Effector memory CD8-positive, alpha-beta T cell (primary cell): ENCODE data around the gene LMO7.
"Not testable (repeated sequence)": the region's sequence is repeated elsewhere in the genome, so short reads cannot be mapped to it uniquely, and the experiment has no call there.

Experiments used
- ATAC-seq: fragments of 150-1000 bp; cut with Tn5 transposase; replicated peaks from 2 replicates; pipeline ENCODE4 v1.10.0; 2021; ENCODE audit warnings: mild to moderate bottlenecking, moderate library complexity
- DNase-seq, 3 experiments: peaks; one replicate each; pipeline ENCODE4 v3.0.0; 2021
- H3K27ac Mint-ChIP-seq, 2 donors: one replicate each; pipeline ENCODE4 v1.8.0; 2022; ENCODE audit warnings: mild to moderate bottlenecking in 2 of 2, mixed read lengths in 2 of 2, moderate library complexity in 2 of 2
- H3K27me3 Mint-ChIP-seq, 2 donors: one replicate each; pipeline ENCODE4 v1.8.0; 2022; ENCODE audit warnings: mixed read lengths in 2 of 2
- H3K36me3 Mint-ChIP-seq: one replicate; pipeline ENCODE4 v1.8.0; 2022; ENCODE audit warnings: mild to moderate bottlenecking, moderate library complexity, mixed read lengths; ENCODE audit not compliant: insufficient read depth
- H3K4me1 Mint-ChIP-seq, 2 donors: one replicate each; pipeline ENCODE4 v1.8.0; 2022; ENCODE audit warnings: low read depth in 2 of 2, mixed read lengths in 2 of 2
- H3K4me3 Mint-ChIP-seq, 2 donors: one replicate each; pipeline ENCODE4 v1.8.0; 2022; ENCODE audit warnings: mild to moderate bottlenecking in 2 of 2, mixed read lengths in 2 of 2, moderate library complexity in 2 of 2
- H3K9me3 Mint-ChIP-seq, 2 donors: one replicate each; pipeline ENCODE4 v1.8.0; 2022; ENCODE audit warnings: mixed read lengths in 2 of 2

LMO7 gene

DNA sequence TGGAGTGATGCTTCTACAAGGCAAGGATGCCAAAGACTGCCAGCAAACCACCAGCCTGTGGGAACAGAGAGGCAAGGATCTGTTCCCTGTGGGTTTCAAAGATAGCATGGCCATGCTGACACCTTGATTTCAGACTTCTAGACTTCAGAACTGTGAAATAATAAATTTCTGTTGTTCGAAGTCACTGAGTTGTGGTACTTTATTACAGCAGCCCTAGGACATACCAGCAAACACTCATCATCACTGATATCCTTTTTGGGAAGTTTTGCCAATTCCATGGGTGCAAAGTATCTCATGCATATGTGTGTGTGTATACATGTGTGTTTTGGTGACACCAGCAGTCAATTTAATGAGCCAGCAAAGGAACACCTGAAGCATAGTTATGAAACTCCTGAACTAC, 21.0 kb downstream of the LMO7 start:
- no peaks in the 10 kb centered on the region for H3K4me1 Mint-ChIP-seq
- no peak overlapping the region for H3K27ac Mint-ChIP-seq
- H3K4me3 Mint-ChIP-seq: no peak overlapping the region
- H3K9me3 Mint-ChIP-seq: no peaks in the 10 kb centered on the region
- H3K36me3 Mint-ChIP-seq: no peaks in the 10 kb centered on the region
- no peaks in the 10 kb centered on the region for H3K27me3 Mint-ChIP-seq
- DNase-seq (no peak), ATAC-seq (no peak)

DNA sequence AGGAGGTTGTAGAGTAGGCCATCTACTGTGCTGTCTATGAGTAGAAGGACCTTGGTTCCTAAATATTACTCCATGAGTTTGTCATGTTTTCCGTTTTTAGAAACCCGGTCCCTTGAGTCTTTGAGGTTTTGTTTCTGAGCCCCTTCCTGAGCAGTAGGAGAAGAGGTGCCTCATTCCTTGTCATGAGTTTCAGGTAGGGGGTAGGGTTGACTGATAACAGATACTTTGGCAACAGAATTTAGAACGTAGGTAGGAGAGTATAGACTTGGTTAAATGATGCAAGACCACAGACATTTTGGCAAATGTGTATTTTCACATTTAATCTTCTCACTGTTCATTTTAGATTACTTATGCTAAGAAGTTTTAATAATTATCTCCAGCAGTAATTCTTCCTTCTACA, 24.6 kb downstream of the LMO7 start:
- Mint-ChIP-seq H3K4me1 (no peaks in the 10 kb centered on the region), H3K36me3 (no peaks in the 10 kb centered on the region), H3K27ac (no peak overlapping the region), H3K4me3 (no peak overlapping the region), H3K9me3 (no peaks in the 10 kb centered on the region), H3K27me3 (no peaks in the 10 kb centered on the region)
- no peak for DNase-seq
- ATAC-seq: no peak

DNA sequence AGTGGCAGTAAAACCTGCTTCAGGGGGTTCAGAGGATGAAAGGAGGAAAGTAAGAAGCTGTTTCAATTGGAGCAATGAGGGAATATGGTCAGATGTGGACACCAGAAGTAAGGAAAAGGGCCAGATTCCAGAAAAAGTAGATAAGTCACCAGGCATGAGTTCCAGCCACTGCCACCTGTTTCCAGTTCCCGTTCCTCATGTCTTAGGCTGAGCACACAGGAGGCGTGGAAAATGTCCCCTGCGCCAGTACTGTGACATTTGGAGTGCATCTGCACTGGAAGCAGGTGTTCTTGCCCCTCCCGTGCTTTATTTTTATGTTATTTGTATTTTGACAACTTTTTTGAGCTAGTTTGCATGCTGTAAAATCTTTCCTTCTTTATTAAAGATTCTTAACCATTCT, 25.3 kb downstream of the LMO7 start:
- H3K36me3 Mint-ChIP-seq: no peaks in the 10 kb centered on the region
- no peak for ATAC-seq
- no peak for DNase-seq
- no peak overlapping the region for H3K4me3 Mint-ChIP-seq
- H3K9me3 Mint-ChIP-seq: no peaks in the 10 kb centered on the region
- no peaks in the 10 kb centered on the region for H3K27me3 Mint-ChIP-seq
- H3K27ac Mint-ChIP-seq: no peak overlapping the region
- no peaks in the 10 kb centered on the region for H3K4me1 Mint-ChIP-seq

DNA sequence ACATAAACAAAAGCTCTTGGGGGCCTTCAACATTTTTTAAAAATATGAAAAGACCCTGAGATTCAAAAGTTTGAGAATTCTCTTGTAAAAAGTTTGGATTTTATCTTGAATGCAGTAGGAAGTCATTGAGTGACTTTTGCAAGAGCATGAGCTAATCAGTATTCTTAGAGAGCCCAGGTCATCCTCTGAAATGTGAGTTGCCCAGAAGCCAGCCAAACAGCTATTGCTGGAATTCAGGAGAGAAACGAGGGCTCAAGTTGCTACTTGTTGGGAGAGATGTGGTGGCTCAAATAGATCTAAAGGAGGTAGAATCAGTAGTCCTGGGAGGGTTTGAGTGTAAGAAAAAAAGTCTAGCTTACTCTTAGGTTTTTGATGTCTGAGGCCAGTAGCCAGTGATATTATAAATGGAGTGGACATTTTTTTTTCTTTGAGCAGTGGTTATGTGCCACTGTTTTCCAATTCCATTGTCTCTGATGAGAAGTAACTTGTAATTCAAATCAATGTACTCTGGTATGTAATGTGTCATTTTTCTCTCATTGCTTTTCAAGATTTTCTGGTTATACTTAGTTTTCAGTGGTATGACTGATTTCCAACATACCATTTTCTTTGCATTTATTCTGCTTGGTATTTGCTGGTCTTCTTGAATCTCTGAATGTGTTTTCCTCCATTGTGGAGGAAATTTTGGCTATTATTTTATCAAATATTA, 30.7 kb downstream of the LMO7 start:
- no peak overlapping the region for H3K4me3 Mint-ChIP-seq
- no peak for ATAC-seq

DNA sequence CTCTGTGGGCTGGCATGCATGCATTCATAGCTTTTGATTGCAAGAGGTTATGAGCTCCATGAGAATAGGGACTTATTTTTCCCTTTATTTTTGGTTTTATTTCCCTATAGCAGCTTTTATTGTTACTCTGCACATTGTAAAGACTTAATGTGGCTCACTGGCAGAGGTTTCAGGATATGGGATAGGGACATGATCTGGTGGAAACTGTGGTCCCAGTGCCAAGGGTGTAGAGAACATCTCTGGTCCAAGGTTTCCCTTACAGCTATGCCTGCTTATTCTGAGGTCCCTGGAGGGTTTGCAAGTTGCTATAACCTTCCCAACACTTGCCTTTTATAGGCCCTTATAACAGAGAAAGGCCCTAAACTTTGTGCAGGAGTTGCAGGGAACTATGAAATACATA, 33.6 kb downstream of the LMO7 start:
- Mint-ChIP-seq H3K4me3 (no peak overlapping the region), H3K4me1 (no peaks in the 10 kb centered on the region), H3K27ac (no peak overlapping the region), H3K36me3 (no peaks in the 10 kb centered on the region), H3K27me3 (no peaks in the 10 kb centered on the region), H3K9me3 (no peaks in the 10 kb centered on the region)
- ATAC-seq (no peak), DNase-seq (no peak)

More for the DNA sequence above, 30.7 kb downstream of the LMO7 start:
- Mint-ChIP-seq H3K4me1 (no peaks in the 10 kb centered on the region), H3K36me3 (no peaks in the 10 kb centered on the region), H3K9me3 (no peaks in the 10 kb centered on the region), H3K27ac (no peak overlapping the region), H3K27me3 (no peaks in the 10 kb centered on the region)
- DNase-seq: no peak

DNA sequence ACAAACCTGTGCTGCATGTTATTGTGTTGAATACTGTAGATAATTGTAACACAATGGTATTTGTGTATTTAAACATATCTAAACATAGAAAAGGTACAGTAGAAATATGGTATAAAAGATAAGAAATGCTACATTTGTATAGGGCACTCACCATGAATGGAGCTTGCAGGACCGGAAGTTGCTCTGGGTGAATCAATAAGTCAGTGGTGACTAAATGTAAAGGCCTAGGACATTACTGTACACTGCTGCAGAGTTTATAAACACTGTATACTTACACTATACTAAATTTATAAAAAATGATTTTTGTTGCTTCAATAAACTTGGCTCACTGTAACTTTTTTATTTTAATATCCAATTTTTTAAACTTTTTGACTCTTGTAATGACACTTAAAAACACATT, 34.4 kb downstream of the LMO7 start:
- no peaks in the 10 kb centered on the region for H3K4me1 Mint-ChIP-seq
- H3K4me3 Mint-ChIP-seq: no peak overlapping the region
- H3K9me3 Mint-ChIP-seq: no peaks in the 10 kb centered on the region

DNA sequence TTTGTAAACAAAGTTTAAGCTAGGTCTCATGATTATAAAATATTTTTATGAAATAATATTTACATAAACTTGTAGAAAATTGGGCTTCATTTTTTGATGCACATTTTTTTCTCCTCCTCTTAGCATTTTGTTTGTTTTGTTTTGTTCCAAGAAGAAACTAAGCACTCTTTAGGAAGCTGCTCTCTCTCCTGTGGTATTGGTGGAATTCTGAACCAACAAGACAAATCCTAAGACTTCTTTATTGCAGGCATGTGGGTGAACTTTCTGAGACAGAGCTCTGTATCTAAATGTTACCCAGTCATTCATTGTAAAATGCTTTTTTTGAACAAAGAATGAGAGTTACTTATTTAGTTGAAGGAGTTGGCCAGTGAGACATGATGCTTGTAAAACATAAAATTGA, 39.3 kb downstream of the LMO7 start:
- DNase-seq: no peak

More for the DNA sequence above, 34.4 kb downstream of the LMO7 start:
- Mint-ChIP-seq H3K27ac (no peak overlapping the region), H3K27me3 (no peaks in the 10 kb centered on the region), H3K36me3 (no peaks in the 10 kb centered on the region)
- ATAC-seq (no peak), DNase-seq (no peak)

DNA sequence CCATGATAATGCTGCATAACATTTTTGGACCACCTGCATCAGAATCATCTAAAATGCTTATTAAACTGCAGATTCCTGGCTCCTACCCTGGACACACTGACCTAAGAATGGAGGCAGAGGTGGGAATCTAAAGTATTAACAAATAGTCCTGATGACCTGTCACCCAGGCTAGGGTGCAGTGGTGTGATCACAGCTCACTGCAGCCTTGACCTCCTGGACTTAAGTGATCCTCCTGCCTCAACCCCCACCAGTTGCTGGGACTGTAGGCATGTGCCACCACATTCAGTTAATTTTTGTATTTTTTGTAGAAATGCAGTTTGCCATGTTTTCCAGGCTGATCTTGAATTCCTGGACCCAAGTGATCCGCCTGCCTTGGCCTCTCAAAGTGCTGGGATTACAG, 43.3 kb downstream of the LMO7 start:
- ATAC-seq (no peak), DNase-seq (no peak)
- no peaks in the 10 kb centered on the region for H3K27me3 Mint-ChIP-seq
- H3K27ac Mint-ChIP-seq: no peak overlapping the region
- H3K9me3 Mint-ChIP-seq: no peaks in the 10 kb centered on the region
- no peaks in the 10 kb centered on the region for H3K36me3 Mint-ChIP-seq
- no peak overlapping the region for H3K4me3 Mint-ChIP-seq
- no peaks in the 10 kb centered on the region for H3K4me1 Mint-ChIP-seq

More for the DNA sequence above, 39.3 kb downstream of the LMO7 start:
- Mint-ChIP-seq H3K4me1 (no peaks in the 10 kb centered on the region), H3K27ac (no peak overlapping the region), H3K27me3 (no peaks in the 10 kb centered on the region), H3K9me3 (no peaks in the 10 kb centered on the region), H3K36me3 (no peaks in the 10 kb centered on the region), H3K4me3 (no peak overlapping the region)
- ATAC-seq: no peak

DNA sequence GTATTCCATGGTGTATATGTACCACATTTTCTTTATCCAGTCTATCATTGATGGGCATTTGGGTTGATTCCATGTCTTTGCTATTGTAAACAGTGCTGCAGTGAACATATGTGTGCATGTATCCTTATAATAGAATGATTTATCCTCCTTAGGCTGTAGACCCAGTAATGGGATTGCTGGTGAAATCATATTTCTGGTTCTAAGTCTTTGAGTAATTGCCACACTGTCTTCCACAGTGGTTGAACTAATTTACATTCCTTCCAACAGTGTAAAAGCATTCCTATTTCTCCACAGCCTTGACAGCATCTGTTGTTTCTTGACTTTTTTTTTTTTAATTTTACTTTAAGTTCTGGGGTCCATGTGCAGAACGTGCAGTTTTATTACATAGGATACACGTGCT, 44.1 kb downstream of the LMO7 start:
- not testable (repeated sequence) for H3K27ac Mint-ChIP-seq, H3K27me3 Mint-ChIP-seq, H3K4me3 Mint-ChIP-seq, ATAC-seq, H3K36me3 Mint-ChIP-seq, DNase-seq, H3K4me1 Mint-ChIP-seq, H3K9me3 Mint-ChIP-seq

DNA sequence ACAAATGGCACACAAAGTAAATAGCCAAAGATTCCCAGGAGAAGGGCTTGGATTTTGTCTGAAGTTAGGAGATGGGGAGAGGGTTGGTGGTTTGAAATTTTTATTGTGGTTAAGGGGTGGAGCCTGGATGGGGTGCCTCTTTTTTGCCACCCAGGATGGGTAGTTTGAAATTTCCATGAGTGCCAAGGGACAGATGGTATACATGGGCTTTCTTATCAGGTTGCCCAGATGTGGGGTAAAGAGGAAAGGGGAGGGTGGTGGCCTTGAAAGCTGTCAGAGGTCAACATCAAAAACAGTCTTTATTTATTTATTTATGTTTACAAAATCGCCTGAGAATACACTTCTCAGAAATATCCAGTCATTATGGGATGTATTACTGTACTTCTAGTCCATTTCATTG, 46.2 kb downstream of the LMO7 start:
- peak overlapping the region in 1 of 2 donors; percentile 33 for H3K27ac Mint-ChIP-seq
- no peak for ATAC-seq
- no peaks in the 10 kb centered on the region for H3K9me3 Mint-ChIP-seq
- no peaks in the 10 kb centered on the region for H3K27me3 Mint-ChIP-seq
- no peak for DNase-seq
- no peaks in the 10 kb centered on the region for H3K4me1 Mint-ChIP-seq
- H3K36me3 Mint-ChIP-seq: no peaks in the 10 kb centered on the region
- no peak overlapping the region for H3K4me3 Mint-ChIP-seq

DNA sequence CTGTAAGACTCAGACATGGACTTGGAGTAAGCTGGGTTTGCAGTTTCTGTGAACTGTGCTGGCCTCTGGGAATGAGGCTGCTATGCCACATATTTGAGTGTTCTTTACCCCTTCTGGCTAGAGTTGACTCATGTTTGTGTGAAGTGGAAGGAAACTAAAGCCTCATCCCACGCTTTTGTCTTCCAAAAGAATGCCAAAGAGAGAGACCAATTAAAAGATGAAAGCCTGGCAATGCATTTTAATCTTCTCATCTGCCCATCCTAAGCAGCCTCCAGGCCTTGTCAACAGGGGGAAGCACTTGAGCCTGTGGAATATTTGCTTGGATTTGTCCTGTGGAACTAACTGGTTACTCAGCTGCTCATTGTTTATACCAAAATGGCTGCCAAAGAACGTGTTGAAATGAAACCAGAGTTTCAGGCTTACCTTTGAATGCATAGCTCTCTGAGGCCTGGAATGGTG, 49.1 kb downstream of the LMO7 start:
- no peaks in the 10 kb centered on the region for H3K36me3 Mint-ChIP-seq
- no peak overlapping the region for H3K27ac Mint-ChIP-seq
- ATAC-seq (no peak), DNase-seq (no peak)
- H3K27me3 Mint-ChIP-seq: no peaks in the 10 kb centered on the region
- no peaks in the 10 kb centered on the region for H3K9me3 Mint-ChIP-seq
- H3K4me1 Mint-ChIP-seq: no peaks in the 10 kb centered on the region
- no peak overlapping the region for H3K4me3 Mint-ChIP-seq

DNA sequence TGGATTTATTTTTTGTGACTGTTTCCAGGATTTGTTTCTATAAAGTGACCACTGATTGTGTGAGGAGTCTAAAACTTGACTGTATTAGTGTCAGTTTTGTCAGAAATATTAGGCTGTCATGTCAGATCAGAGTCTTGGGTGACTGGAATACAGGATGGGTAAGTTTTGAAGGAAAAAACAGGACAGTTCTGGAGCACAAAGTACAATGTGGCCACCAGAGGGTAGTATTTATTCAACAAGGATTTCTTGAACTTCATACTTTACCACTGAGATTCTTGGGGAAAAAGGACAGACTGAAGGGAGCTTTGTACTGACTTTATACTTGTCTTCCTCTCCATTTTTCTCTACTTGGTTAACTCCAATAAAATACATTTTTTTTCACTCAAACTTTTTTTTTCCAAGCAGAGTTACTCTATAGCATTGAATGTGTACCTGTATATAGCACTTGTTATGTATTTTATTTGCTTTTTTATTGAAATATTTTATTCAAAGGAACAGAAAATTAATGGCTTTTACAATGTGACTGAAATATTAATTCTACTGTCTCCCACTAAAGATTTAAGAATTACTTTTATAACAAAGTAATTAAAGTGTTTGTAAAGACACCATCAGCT, 51.1 kb downstream of the LMO7 start:
- Mint-ChIP-seq H3K27ac (no peak overlapping the region), H3K27me3 (no peaks in the 10 kb centered on the region), H3K4me1 (no peaks in the 10 kb centered on the region), H3K9me3 (no peaks in the 10 kb centered on the region), H3K36me3 (no peaks in the 10 kb centered on the region), H3K4me3 (no peak overlapping the region)
- DNase-seq: no peak
- no peak for ATAC-seq

DNA sequence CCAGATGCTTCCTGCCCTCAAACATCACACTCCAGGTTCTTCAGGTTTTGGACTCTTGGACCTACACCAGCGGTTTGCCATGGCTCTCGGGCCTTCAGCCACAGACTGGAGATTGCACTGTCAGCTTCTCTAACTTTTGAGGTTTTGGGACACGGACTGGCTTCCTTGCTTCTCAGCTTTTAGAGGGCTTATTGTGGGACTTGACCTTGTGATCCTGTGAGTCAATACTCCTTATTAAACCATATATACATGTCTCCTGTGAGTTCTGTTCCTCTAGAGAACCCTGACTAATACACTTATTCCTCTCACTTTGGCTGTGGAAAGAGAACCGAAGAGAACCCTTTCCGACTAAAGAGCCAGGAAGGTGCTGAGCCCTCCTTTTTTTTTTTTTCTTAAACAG, 53.6 kb downstream of the LMO7 start:
- no peak overlapping the region for H3K27ac Mint-ChIP-seq
- no peaks in the 10 kb centered on the region for H3K9me3 Mint-ChIP-seq
- DNase-seq: no peak
- H3K4me3 Mint-ChIP-seq: no peak overlapping the region
- ATAC-seq: no peak
- no peaks in the 10 kb centered on the region for H3K36me3 Mint-ChIP-seq
- H3K27me3 Mint-ChIP-seq: no peaks in the 10 kb centered on the region
- no peaks in the 10 kb centered on the region for H3K4me1 Mint-ChIP-seq

DNA sequence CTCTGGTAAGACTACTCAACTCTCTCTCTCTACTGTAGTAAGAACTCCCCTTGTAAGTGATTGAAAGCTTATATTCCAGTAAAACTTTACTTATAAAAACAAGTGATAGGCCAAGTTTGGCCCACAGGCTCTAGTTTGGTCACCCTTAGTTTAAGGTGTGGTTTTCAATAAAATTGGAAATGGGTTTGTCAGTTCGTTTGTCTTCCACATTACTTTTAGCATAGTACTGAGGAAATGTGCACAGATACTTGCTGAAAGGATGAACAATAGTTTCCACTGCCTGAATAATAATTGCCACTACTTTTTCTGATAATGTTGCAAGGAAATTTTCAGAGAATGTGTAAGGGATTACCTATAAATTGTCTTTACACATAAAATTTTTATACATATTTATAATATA, 54.5 kb downstream of the LMO7 start:
- H3K9me3 Mint-ChIP-seq: no peaks in the 10 kb centered on the region
- no peaks in the 10 kb centered on the region for H3K4me1 Mint-ChIP-seq
- no peak overlapping the region for H3K27ac Mint-ChIP-seq
- no peak overlapping the region for H3K4me3 Mint-ChIP-seq
- no peaks in the 10 kb centered on the region for H3K27me3 Mint-ChIP-seq
- H3K36me3 Mint-ChIP-seq: no peaks in the 10 kb centered on the region
- ATAC-seq (no peak), DNase-seq (no peak)
